Activated CD4-positive, alpha-beta T cell treated with anti-CD3 and anti-CD28 coated beads, Interleukin-2, amount 10 ng/mL, durations not matched to agents 24 days and 14 days (primary cell): ENCODE measurements around the gene EARS2. TPM values are rescaled to one million over a fixed set of nuclear protein-coding genes. Genes with fewer than 3 reads are reported as not detected.
"Not testable (repeated sequence)": the region's sequence is repeated elsewhere in the genome, so short reads cannot be mapped to it uniquely, and the experiment has no call there.

Experiments used
- DNase-seq: peaks from one replicate; pipeline ENCODE4 v3.0.0; 2022
- H3K27ac Mint-ChIP-seq: one replicate; pipeline ENCODE4 v1.8.0; 2022; ENCODE audit warnings: mild to moderate bottlenecking, mixed read lengths
- H3K27me3 Mint-ChIP-seq: one replicate; pipeline ENCODE4 v1.8.0; 2022; ENCODE audit warnings: mixed read lengths
- H3K36me3 Mint-ChIP-seq: one replicate; pipeline ENCODE4 v1.8.0; 2022; ENCODE audit warnings: low read depth, mild to moderate bottlenecking, mixed read lengths
- H3K4me1 Mint-ChIP-seq: one replicate; pipeline ENCODE4 v1.8.0; 2021; ENCODE audit warnings: mixed read lengths
- H3K4me3 Mint-ChIP-seq: one replicate; pipeline ENCODE4 v1.8.0; 2022; ENCODE audit warnings: mild to moderate bottlenecking, moderate library complexity, mixed read lengths
- H3K9me3 Mint-ChIP-seq: one replicate; pipeline ENCODE4 v1.8.0; 2021; ENCODE audit warnings: mixed read lengths
- intact Hi-C: fragments of 100-400 bp; cut with micrococcal nuclease; formaldehyde crosslinking; loops from one replicate; pipeline ENCODE4 v1.15.1; 2023
- total RNA-seq: library from RNA; stranded (reverse); gene quantifications from 2 replicates; pipeline ENCODE4 v1.2.3, GENCODE V29; 2022

Gene EARS2
- total RNA-seq = 29.7 and 31.4 TPM in 2 replicates

- DNase-seq = peak; percentile 99
- no peaks in the 10 kb centered on the region for H3K27me3 Mint-ChIP-seq
- peak within 1 kb of the TSS; percentile 96 for H3K27ac Mint-ChIP-seq
- H3K4me1 Mint-ChIP-seq = peaks cover 34% of the 10 kb centered on the region
- H3K4me3 Mint-ChIP-seq = peak within 1 kb of the TSS; percentile 98
- intact Hi-C loops = loop anchor here (1.0 to 5.0 kb wide), 8 partner anchors 39 to 985 kb away; partner anchors contain the start of genes DCTN5, GGA2, NDUFAB1 and PALB2
- no peaks in the 10 kb centered on the region for H3K9me3 Mint-ChIP-seq
- H3K36me3 Mint-ChIP-seq = peaks cover 31% of the 10 kb centered on the region
These were observed at the start of gene EARS2, which contains the start of gene UBFD1 for GRCh38 chr16:23556881-23557778. EARS2 (minus strand) TSS chr16:23557350; CDS start chr16:23557343, 7 bp downstream. UBFD1 (plus strand) TSS chr16:23557727; CDS start chr16:23557743, 16 bp downstream.

- peak; percentile 65 for DNase-seq
- Mint-ChIP-seq H3K36me3 (peaks cover 19% of the 10 kb centered on the region), H3K27ac (peak overlapping the region; percentile 30), H3K27me3 (no peaks in the 10 kb centered on the region), H3K9me3 (no peaks in the 10 kb centered on the region), H3K4me3 (peak overlapping the region; percentile 30), H3K4me1 (peaks cover 14% of the 10 kb centered on the region)
- intact Hi-C loops = loop anchor here (5.0 kb wide), 2 partner anchors 85 to 145 kb away; partner anchors contain the start of genes COG7 and GGA2
These were observed 40.0 kb upstream of the EARS2 start for GRCh38 chr16:23597003-23597756.

GRCh38 chr16:23595951-23596720 lies 39.0 kb upstream of the EARS2 start, which contains the start of gene NDUFAB1:
NDUFAB1 (minus strand) TSS chr16:23596316; CDS start chr16:23596290, 26 bp downstream.
- H3K36me3 Mint-ChIP-seq = peaks cover 25% of the 10 kb centered on the region
- no peaks in the 10 kb centered on the region for H3K9me3 Mint-ChIP-seq
- intact Hi-C loops = loop anchor here (1.0 to 5.0 kb wide), 4 partner anchors 39 to 144 kb away; partner anchors contain the start of genes COG7, DCTN5, EARS2 and GGA2
- peaks cover 14% of the 10 kb centered on the region for H3K4me1 Mint-ChIP-seq
- no peaks in the 10 kb centered on the region for H3K27me3 Mint-ChIP-seq
- H3K4me3 Mint-ChIP-seq = peak within 1 kb of the TSS; percentile 88
- H3K27ac Mint-ChIP-seq = peak within 1 kb of the TSS; percentile 83
- DNase-seq = peak; percentile 98

DNA sequence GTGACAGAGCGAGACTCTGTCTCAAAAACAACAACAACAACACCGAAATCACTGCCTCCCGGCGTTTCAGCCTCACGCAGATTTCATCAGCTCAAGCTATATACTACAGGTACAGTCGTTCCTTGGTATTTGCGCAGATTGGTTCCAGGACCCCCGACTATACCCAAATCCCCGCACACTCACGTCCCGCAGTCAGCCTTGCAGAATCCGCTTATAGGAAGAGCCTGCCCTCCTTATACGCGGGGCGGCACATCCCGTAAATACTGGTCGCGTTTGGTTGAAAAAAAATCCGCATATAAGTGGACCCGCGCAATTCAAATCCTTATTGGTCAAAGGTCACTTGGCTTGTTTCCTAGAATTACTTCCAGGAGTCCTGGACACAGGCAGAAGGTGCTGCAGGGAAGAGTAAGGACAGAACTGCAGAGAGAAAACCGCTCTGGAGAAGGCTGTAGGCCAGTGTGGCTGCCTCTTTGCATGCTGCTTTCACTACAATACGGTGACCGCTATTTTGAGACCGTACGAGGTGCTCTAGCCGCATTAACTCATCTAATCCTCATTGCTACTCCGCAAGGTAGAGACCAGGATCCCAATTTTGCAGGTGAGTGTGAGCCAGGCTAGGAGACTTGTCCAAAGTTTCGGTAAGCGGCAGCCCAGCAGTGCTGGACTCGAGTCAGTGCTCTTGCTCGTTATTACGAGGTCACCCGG lies 38.2 kb upstream of the EARS2 start:
- Mint-ChIP-seq H3K27ac (peak overlapping the region; percentile 66), H3K9me3 (no peaks in the 10 kb centered on the region), H3K4me1 (peaks cover 14% of the 10 kb centered on the region), H3K36me3 (peaks cover 28% of the 10 kb centered on the region), H3K4me3 (peak overlapping the region; percentile 88), H3K27me3 (no peaks in the 10 kb centered on the region)
- intact Hi-C loops = loop anchor here (5.0 kb wide), 2 partner anchors 83 to 143 kb away; partner anchors contain the start of genes COG7 and GGA2
- DNase-seq = no peak

GRCh38 chr16:23594186-23594585 lies 37.0 kb upstream of the EARS2 start:
- Mint-ChIP-seq H3K4me1 (peaks cover 14% of the 10 kb centered on the region), H3K27ac (no peak overlapping the region), H3K36me3 (peaks cover 35% of the 10 kb centered on the region), H3K4me3 (peak overlapping the region; percentile 3), H3K27me3 (no peaks in the 10 kb centered on the region), H3K9me3 (no peaks in the 10 kb centered on the region)
- no peak for DNase-seq
- intact Hi-C loops = no loop called here

DNA sequence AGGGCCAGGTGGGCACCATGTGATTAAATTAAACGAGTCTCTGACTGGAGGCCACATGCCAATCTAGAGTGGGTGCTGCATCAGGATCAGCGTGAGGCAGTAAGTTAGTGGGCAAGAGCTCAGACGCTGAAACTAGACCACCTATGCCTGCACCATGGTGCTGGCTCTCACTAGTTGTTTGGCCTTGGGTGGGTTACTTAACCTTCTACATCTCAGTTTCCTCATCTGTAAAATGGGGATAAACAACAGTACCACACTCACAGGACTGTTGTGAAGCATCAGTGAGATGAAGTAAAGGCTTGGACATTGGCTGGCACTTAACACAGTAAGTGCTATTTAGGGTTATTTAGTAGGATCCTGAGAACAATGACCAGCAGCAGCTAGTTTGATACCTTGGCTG lies 33.0 kb upstream of the EARS2 start:
- Mint-ChIP-seq H3K9me3 (no peaks in the 10 kb centered on the region), H3K36me3 (peaks cover 50% of the 10 kb centered on the region), H3K4me1 (peaks cover 3% of the 10 kb centered on the region), H3K27ac (no peak overlapping the region), H3K27me3 (no peaks in the 10 kb centered on the region), H3K4me3 (no peak overlapping the region)
- DNase-seq = no peak
- intact Hi-C loops = no loop called here

DNA sequence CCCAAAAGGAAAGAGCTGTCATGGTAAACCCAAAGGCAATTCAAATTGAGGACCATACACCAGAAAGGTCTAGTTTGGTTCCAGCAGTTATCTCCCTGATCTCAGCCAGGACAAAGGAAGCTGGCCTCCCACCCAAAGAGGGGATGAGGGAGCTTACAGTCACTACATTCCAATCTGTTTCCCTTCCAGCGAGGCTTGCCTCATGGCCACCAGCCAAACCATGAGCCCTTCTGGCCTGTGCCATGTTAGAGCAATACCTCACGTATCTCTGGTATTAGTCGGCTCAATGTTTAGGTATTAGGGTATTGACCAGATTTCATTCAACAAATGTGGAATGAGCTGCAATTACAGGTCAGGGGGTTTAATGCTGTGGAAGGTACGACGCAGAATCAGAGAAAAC lies 30.6 kb upstream of the EARS2 start:
- H3K9me3 Mint-ChIP-seq = no peaks in the 10 kb centered on the region
- no peaks in the 10 kb centered on the region for H3K27me3 Mint-ChIP-seq
- intact Hi-C loops = no loop called here
- DNase-seq = no peak
- no peak overlapping the region for H3K4me3 Mint-ChIP-seq
- H3K27ac Mint-ChIP-seq = no peak overlapping the region
- peaks cover 56% of the 10 kb centered on the region for H3K36me3 Mint-ChIP-seq
- H3K4me1 Mint-ChIP-seq = peaks cover 3% of the 10 kb centered on the region

DNA sequence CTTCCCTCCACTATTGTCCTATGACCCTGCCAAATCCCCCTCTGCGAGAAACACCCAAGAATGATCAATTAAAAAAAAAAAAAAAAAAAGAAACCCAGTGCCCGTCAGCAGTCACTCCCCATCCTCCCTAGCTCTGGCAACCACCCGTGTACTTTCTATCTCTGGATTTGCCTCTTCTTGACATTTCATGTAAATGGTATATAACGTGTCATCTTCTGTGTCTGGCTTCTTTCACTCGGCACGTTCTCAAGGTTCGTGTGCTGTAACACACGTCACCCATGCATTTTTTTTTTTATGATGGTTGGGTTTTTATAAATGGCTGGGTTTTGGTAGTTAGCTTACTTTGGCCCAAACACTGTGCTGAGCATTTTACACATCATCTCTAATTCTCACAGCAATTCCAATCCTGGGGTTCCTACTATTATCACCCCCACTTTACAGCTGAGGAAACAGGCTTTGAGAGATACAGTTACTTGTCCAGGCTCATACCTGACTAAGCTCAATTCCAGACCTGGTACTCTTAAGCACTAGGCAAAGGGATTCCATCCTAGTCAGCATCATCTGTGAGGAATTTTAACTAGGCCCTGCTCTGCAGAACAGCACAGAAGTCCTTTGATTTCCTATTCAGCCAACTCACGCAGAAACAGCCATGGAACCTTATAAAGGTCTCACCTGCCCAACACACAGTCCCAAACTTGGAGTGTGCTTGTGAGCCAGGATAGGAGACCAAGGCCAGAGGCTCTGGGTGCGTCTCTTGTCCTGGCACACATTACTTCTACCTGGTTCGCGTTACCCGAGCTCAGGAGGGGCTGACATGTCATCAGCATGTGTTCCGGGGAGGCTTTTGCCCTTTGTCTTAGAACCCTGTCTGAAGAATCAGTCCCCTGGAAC lies 27.3 kb upstream of the EARS2 start:
- H3K4me1 Mint-ChIP-seq = no peaks in the 10 kb centered on the region
- H3K4me3 Mint-ChIP-seq = no peak overlapping the region
- no peak for DNase-seq
- peaks cover 58% of the 10 kb centered on the region for H3K36me3 Mint-ChIP-seq
- intact Hi-C loops = no loop called here
- no peaks in the 10 kb centered on the region for H3K9me3 Mint-ChIP-seq
- H3K27ac Mint-ChIP-seq = no peak overlapping the region
- H3K27me3 Mint-ChIP-seq = no peaks in the 10 kb centered on the region

GRCh38 chr16:23583271-23583670 lies 26.1 kb upstream of the EARS2 start:
- H3K36me3 Mint-ChIP-seq = peaks cover 57% of the 10 kb centered on the region
- H3K9me3 Mint-ChIP-seq, DNase-seq, H3K4me3 Mint-ChIP-seq, H3K27me3 Mint-ChIP-seq, H3K27ac Mint-ChIP-seq, intact Hi-C loops, H3K4me1 Mint-ChIP-seq: not testable (repeated sequence)

DNA sequence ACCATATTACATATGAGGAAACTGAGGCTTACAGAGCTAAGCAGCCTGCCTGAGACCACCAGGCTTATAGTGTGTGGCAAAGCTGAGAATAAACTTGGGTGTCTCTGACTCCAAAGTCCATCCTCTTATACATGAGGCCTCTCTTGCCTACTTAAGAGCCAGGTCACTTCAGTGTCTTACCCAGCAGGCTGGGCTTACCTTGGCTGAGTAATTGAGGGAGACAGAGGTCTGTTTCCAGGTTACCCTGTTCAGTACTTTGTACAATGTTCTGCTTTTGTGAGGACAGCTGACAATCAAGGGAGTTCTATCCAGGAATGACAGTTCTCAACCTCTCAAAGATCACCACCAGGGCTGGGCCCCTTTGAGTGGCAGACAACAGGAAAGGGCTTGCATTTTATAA lies 24.6 kb upstream of the EARS2 start:
- no peaks in the 10 kb centered on the region for H3K27me3 Mint-ChIP-seq
- intact Hi-C loops = no loop called here
- DNase-seq = no peak
- peaks cover 55% of the 10 kb centered on the region for H3K36me3 Mint-ChIP-seq
- H3K27ac Mint-ChIP-seq = no peak overlapping the region
- H3K4me1 Mint-ChIP-seq = no peaks in the 10 kb centered on the region
- H3K4me3 Mint-ChIP-seq = no peak overlapping the region
- H3K9me3 Mint-ChIP-seq = no peaks in the 10 kb centered on the region

DNA sequence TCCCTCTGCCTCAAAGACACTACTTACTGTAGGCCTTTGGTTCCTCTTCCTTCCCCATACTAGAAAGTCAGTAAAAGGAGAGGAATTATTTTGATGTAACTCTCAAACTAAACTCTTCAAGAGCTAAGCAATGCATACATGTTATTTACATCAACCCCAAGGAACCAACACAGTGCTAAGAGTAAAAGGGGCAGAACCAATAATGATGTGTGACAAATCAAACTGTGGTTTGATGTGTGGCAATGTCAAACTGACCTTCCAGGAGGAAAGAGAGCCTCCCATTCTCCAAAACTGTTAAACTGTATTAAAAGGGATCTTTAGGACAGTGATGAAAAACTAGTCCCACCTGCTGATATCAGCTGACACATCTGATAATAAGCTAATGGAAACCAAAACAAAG lies 23.2 kb upstream of the EARS2 start:
- no peak overlapping the region for H3K4me3 Mint-ChIP-seq
- no peaks in the 10 kb centered on the region for H3K4me1 Mint-ChIP-seq
- intact Hi-C loops = no loop called here
- H3K27ac Mint-ChIP-seq = no peak overlapping the region
- no peak for DNase-seq
- no peaks in the 10 kb centered on the region for H3K9me3 Mint-ChIP-seq
- H3K36me3 Mint-ChIP-seq = peaks cover 46% of the 10 kb centered on the region
- no peaks in the 10 kb centered on the region for H3K27me3 Mint-ChIP-seq

DNA sequence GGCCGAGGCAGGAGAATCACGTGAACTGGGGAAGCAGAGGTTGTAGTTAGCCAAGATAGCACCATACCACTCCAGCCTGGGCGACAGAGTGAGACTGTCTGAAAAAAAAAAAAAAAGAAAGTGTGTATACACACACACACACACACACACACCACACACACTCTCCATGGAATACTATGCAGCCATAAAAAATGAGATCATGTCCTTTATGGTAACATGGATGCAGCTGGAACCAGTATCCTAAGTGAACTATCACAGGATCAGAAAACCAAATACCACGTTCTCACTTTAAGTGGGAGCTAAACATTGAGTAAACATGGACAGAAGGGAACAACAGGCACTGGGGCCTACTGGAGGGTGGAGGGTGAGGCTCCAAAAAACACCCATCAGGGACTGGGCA lies 22.2 kb upstream of the EARS2 start:
- Mint-ChIP-seq H3K27me3 (no peaks in the 10 kb centered on the region), H3K4me1 (no peaks in the 10 kb centered on the region), H3K36me3 (peaks cover 41% of the 10 kb centered on the region), H3K9me3 (no peaks in the 10 kb centered on the region), H3K4me3 (no peak overlapping the region), H3K27ac (no peak overlapping the region)
- intact Hi-C loops = no loop called here
- no peak for DNase-seq
